Heart left ventricle (tissue), 13 donors: ENCODE measurements around the gene EMX1.

Source experiments
- POLR2A ChIP-seq, 2 donors: fragments of 450-650 bp; IDR thresholded peaks; one replicate each; pipeline ENCODE4 v1.6.1; 2017; ENCODE audit warnings: antibody characterized with exemption in 2 of 2, mild to moderate bottlenecking in 2 of 2, moderate library complexity in 2 of 2
- TF ChIP-seq, protein P1 (sequence below), 12 donors: fragments of 200-600 bp; sonication (generic) in 4 of 12; IDR thresholded peaks; one replicate each; pipeline versions ENCODE4 v1.5.0 to v1.8.0; 2018 to 2022; ENCODE audit warnings: antibody characterized with exemption in 12 of 12, mild to moderate bottlenecking in 5 of 12
- donor health status: ischemic (EF 13 %, LVEDD 7.1; RV severe dilation, severe dysfunction).
- donor health status: DM: no; HTN: yes; CAD: no.
- donor health status: DM: no; HTN: no; CAD: no.
- donor health status: ischemic (EF 25% LVEDD 6.9; RV normal size, moderate dysfunction).
- donor health status: ischemic (EF 25% LVEDD 5.7; RV mildly dilated, moderate dysfunction).
- donor health status: ischemic (EF 35%, LVEDD 5.7; RV mildly dilated, moderate dysfunction).
- donor health status: nonischemic (EF 11% LVEDD 7.7; RV severe dilation, severe dysfunction).
- donor health status: DM: yes; HTN: yes; CAD: no.
- donor health status: PGD.
- donor health status: ischemic (EF 29% LVEDD 5.4; RV normal size, mild dysfunction).
- donor health status: nonischemic (EF 23%, LVEDD 6.1; RV moderate dilation, normal function).

DNA sequence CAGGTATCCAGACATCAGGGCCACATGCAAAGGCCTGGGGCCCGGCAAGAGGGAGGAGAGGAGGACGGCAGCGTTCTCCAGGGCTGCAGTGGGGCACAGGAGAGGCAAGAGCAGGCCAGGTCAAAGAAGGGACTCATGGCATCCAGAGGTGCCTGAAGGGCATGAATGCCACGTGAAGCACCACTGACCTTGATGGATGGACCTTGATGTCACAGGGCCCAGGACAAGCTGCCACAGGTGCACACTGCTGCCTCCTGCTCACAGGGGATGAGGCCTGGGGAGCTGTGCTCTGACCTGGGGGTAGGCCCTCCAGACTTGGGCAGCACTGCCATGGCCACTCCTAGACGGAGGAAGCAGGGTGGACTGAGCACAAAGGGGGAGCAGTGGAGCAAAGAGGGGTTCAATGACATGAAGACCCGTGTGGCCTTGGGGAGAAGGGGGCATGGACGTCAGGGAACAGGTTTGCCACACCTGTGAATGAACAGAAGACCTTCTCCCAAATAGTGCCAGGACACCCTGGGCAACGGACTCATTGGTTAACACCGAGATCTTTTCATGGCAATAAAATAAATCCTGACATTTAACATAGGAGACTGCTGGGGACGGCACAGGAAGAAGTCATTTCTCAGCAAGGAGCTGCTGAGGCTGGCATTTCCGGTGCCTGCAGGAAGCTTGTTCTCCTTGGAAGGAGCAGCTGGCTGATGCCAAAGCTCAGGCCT lies 65.6 kb downstream of the EMX1 start:
- TF ChIP-seq, protein P1, sequence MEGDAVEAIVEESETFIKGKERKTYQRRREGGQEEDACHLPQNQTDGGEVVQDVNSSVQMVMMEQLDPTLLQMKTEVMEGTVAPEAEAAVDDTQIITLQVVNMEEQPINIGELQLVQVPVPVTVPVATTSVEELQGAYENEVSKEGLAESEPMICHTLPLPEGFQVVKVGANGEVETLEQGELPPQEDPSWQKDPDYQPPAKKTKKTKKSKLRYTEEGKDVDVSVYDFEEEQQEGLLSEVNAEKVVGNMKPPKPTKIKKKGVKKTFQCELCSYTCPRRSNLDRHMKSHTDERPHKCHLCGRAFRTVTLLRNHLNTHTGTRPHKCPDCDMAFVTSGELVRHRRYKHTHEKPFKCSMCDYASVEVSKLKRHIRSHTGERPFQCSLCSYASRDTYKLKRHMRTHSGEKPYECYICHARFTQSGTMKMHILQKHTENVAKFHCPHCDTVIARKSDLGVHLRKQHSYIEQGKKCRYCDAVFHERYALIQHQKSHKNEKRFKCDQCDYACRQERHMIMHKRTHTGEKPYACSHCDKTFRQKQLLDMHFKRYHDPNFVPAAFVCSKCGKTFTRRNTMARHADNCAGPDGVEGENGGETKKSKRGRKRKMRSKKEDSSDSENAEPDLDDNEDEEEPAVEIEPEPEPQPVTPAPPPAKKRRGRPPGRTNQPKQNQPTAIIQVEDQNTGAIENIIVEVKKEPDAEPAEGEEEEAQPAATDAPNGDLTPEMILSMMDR (IDR thresholded peaks at IDR 0.05): no peak
- TF ChIP-seq POLR2A (IDR thresholded peaks at IDR 0.05): no peak
